Measurements from ENCODE around the gene RFNG.

Gene RFNG

DNA sequence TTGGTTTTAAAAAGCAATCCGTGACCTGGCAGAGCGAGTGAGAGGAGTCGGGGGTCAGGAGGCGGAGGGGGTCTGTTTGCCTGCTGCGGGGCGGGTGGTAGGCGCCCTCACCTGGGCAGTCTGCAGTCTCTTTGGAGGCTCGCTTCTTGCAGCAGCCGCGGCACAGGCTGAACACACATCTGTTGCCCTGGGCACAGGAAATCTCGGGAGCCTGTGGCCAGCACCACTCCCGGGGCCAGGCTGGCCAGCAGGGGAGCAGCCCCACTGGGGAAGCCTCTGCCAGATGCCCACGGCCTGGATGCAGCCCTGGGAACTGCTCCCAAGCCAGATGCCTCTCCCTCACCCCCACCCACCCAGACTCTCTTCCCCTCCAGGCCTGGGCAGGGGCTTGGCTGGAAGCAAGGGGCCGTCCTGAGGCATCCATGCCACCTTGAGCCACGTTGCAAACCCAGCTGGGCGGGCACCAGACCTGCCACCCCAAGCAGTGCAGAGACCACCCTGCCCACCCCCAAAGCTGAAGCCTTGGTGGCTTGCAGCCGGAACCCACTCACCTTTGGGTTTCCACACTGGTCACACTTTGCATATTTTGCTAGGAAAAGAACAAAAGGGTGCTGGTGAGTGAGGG is 6.7 kb upstream of the RFNG start:
- DNase-seq (ENCODE audit: low read depth) = no peak

DNA sequence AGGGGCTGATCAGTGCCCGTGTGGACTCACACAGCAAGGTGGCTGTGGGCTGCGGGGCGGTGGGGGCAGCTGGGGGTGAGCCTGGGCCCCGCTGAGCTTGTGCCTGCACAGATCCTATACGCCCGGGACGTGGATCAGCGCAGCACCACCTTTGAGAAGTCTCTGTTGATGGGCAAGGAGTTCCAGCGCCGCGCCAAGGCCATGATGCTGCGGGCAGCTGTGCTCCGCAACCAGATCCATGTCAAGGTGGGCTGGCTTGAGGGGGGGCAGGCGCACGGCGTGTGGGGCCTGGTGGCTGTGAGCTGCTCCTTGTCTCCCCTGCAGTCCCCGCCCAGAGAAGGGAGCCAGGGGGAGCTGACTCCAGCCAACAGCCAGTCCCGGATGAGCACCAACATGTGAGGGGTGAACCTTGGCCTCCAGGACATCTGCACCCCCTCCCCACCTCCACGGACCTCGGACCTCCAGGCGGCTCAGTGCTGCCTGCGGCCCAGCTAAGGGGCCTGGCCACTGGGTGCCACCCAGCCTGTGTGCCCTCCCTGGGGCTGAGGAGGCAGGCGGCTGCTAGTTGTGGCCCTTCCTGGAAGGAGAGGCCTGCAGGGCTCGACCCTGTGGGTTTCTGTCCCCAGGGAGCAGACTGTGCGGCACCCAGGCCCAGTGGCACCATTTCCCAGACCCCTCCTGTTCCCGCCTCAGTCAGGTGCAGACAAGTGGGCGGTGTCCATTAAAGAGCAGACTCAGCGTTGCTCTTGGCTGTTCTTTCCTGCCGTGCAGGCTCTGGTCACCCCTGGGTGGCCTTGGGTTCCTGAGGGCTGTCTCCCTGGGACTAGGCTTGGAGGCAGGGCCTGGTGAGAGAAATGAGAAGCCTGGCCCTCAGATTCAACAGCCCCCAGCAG is 5.4 kb upstream of the RFNG start:
- no peak for DNase-seq (ENCODE audit: low read depth)

DNA sequence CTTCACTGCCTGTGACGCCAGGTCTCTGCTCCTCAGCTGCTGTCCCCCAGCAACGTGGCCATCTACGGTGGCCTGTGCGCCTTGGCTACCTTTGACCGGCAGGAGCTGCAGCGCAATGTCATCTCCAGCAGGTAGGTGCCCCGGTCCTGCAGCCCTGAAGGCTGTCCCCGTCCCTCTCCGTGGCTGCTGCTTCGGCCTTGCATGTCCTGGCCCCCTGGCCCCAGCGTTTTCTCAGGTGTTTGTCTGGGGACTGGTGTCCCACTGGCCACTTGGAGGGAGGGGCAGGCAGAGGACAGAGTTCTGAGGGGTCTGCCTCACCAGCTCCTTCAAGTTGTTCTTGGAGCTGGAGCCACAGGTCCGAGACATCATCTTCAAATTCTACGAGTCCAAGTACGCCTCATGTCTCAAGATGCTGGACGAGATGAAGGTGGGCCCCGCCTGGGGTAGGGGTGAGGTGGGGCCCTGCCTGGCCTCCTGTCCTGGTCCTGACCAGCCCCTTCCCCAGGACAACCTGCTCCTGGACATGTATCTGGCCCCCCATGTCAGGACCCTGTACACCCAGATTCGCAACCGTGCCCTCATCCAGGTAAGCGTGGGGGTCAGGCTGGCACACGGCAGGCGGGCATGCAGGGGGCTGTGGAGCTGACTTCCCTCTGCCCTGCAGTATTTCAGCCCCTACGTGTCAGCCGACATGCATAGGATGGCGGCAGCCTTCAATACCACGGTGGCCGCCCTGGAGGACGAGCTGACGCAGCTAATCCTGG is 4.5 kb upstream of the RFNG start:
- no peak for DNase-seq (ENCODE audit: low read depth)

DNA sequence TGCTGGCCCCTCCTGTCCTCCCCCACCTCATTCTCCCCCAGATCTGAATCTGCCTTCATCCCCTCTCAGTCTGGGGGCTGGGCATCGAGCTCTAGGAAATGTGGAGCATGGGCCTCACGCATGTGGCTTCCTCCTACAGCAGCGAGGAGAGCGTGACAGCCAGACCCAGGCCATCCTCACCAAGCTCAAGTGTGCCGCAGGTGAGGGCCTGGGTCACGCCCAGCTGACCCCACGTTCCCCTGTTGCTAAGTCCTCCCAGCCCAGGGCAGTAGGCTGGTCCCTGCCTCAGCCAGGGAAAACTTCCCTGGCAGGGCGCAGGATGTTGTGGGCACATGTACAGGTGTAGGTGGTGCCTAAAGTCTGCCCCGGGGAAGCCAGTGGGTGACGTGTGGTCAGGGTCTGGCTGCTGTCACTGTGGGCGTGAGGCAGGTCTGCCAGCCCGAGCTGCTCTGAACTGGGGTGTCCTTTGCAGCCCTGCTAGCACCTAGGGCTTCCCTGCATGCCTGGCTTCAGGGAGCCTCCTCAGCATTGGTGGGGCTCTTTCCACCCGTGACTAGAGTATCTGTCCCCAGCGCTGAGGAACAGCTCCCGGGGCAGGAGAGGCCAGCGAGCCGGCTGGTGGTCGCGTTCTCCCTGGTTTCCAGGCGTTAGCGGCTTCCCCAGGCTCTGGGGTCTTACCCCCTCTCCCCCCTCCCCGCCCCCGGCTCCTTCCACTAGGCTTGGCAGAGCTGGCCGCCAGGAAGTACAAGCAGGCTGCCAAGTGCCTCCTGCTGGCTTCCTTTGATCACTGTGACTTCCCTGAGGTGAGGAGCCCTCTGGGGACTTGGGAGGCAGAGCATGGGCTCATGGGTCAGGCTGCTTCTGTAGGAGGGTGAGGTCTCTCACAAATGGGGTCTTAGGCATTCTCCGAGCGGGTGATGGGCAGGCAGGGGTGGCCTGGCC is 3.7 kb upstream of the RFNG start:
- no peak for DNase-seq (ENCODE audit: low read depth)

DNA sequence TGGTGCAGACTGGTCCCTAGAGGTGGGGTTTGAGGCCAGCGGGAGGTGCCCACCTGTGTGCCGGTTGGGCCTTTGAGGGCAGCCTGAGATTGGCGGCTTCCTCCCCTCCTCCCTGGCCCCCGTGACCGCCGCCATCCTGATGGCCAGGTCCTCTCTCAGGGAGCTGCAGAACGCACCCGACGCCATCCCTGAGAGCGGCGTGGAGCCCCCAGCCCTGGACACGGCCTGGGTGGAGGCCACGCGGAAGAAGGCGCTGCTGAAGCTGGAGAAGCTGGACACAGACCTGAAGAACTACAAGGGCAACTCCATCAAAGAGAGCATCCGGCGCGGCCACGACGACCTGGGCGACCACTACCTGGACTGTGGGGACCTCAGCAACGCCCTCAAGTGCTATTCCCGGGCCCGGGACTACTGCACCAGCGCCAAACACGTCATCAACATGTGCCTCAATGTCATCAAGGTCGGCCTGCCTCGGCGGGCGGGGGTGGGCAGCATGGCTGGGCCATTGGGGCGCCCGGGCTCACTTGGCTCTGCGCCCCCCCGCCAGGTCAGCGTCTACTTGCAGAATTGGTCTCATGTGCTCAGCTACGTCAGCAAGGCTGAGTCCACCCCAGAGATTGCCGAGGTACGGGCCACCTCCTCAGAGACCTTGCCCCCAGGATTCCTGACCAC is 2.9 kb upstream of the RFNG start:
- no peak for DNase-seq (ENCODE audit: low read depth)

DNA sequence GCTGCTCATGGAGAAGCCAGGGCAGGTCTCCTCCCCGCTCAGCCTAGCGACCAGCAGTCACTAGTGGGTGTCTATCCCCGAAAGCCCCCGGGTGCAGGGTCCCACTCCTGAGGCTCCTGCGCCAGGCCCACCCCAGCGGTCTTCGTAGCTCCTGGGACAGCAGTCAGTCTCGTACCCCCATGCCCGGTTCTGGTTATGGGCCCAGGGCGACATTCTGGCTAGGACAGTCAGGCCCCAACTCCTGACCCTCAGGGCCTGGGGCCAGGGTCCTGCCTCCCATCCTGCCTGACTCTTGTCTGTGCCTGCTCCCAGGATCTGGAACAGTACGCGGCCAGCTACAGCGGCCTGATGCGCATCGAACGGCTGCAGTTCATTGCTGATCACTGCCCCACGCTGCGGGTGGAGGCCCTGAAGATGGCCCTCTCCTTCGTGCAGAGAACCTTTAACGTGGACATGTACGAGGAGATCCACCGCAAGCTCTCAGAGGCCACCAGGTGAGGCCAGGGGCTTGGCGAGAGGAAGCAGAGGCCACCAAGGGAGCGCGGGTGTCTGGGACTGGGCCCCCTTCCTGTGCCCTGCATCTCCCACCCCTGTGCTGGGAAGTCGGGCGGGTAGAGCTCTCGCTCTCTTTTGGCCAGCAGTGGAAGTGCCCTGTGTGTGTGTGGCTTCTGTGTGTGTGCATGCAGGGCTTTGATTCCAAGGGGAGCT is 2.1 kb upstream of the RFNG start:
- DNase-seq (ENCODE audit: low read depth) = no peak

DNA sequence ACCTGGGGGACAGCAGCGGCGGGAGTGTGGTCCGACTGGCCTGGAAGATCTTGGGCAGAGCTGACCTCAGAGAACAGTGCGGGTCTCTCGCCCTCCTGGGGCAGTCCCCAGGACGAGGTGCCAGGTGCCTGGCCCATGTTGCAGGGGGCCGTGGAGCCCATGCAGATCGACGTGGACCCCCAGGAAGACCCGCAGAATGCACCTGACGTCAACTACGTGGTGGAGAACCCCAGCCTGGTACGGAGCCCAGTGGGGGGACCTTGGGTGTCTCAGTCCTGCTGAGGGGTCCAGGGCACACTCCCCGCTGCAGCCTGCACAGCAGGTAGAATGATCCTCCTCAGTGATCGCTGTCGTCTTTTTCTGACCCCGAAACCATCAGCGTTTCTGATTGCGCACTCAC is 1.5 kb upstream of the RFNG start:
- DNase-seq (ENCODE audit: low read depth) = no peak

DNA sequence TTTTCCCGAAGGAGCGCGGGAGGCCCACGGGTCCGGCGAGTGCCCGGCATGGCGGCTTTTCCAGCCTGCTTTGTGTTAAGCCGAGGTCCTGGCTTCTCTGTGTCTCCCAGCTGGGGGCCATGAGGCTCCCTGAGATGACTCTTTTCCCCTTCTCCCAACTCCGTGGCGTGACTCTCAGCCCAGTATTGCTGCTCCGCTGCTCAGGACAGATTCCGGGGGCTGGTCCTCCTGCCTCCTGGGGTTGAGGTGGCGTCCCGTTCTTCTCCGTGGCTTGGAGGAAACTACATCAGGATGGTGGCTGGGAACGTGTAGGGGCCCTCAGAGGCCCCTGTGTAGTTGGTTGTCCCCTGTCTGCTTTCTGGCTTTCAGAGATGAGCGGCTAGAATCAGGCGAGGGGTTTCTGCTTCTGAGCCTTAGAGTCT is 1.0 kb upstream of the RFNG start:
- no peak for DNase-seq (ENCODE audit: low read depth)

DNA sequence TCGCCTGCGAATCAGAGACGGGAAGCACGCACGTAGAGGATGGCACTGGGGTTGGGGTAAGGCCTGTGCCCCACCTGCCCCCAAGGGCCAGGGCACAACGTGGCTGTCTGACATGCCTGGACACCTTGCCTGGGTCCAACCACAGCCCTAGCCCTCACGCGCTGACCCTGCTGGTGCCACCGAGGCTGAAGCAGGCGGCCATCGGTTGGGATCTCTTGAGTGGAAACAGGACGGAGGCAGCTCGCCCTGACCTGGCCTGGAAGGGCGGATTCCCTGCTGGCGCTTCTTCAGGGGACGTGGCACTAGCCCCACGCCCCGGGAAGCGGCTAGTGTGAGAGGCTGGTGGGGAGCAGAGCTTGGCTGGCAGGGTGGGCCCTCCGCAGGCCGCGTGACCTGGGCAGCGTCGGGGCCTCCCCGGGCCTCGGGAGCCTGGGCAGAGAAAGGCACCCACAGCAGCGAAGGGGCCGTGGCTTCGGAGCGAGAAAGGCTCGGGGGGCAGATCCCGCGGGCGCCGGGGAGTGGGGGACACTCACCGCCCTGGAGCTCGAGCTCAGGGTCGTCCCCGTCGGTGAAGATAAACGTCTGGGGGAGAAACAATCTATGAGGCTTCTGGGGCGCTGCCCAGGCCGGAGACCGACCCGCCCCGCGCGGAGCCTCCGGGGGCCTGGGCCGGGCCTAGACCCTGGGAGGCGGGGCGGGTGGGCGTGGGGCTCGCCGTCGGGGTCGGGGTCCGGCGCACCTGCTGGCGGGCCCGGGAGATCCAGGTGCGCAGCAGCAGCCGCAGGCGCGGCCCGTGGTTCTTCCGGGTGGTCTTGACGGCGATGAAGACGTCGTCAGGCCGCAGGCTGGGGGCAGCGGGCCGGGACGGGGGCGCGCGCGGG is 610 bp downstream of the RFNG start:
- DNase-seq (ENCODE audit: low read depth) = no peak

DNA sequence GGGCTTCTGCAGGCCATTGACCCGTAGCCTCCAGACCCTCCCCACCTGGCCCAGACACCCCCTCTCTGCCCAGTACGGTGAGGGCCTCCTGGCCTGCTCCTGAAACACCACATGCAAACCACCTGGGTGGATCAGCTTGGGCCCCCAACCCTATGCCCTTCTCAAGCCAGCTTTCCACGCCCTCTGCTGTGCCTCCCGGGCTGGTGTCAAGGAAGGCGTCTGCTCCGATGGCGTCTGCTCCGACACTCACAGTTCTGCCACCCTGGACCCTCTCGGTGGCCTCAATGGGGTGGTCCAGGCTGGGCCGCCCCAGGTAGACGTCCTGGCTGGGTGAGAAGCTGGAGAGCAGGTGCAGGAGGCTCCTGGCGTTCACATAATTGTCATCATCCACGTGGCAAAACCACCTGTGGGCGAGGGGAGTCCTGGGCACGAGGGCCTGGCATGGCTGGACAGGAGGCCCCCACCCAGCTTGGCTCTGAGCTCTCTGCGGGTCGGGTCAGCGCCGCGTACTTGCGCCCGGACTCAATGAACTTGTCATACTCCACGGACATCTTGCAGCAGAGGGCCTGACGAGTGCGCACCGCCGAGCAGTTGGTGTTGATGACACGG is 1.4 kb downstream of the RFNG start:
- DNase-seq (ENCODE audit: low read depth) = no peak

DNA sequence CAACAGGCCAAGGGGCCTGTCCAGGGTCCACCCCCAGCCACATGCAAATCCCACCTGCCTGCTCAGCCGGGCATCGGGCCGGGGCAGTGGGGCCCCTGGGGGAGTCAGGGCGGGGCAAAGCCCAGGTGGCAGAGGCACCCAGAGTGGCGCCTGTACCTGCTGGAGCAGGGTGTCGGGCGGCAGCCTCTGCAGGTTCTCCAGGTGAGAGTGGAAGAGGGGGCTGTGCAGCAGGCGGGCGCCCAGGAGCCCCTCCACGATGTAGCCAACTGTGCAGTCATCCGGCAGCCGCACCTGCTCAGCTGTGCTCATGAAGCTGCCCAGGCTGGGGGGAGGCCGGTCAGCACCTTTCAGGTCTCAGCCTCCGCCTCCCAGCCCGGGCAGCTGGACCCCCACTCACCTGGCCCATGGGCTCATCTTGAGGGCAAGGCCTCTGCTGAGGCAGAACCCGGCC is 2.1 kb downstream of the RFNG start:
- no peak for DNase-seq (ENCODE audit: low read depth)

DNA sequence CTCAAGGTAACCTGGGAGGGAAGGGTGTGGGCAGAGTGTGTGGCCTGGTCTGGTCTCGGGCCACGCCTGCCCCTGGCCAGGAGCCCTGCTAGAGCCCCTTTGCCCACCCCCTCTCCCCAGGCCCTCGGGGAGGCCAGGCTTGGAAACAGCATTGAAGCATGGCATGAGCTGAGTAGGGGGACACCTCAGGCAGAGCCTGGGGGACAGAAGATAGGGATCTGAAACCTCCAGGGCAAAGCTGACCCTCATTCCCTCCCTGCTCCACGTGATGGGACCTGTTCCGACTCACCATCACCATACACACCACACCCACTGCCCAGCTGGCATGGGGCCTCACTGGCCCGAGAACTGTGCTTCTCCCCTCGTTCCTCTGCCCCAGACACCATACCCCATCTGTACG is 2.5 kb downstream of the RFNG start:
- DNase-seq (ENCODE audit: low read depth) = no peak

DNA sequence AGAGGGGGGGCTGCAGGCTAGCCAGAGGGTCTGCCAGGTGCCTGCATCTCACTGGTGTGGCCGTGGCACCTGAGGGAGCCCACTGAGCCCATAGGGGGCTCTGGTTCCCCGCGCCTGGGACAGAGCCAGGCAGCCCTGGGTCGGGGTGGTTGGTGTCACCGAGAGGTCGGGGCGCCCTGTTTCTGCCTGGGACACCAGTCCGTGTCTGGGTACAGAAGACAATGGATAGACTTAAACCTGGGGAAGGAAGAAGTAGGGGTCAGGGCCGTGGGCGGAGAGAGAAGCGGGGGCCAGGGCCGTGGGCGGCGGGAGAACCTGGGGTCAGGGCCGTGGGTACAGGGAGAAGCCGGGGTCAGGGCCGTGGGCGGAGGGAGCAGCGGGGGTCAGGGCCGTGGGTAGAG is 3.0 kb downstream of the RFNG start:
- no peak for DNase-seq (ENCODE audit: low read depth)

DNA sequence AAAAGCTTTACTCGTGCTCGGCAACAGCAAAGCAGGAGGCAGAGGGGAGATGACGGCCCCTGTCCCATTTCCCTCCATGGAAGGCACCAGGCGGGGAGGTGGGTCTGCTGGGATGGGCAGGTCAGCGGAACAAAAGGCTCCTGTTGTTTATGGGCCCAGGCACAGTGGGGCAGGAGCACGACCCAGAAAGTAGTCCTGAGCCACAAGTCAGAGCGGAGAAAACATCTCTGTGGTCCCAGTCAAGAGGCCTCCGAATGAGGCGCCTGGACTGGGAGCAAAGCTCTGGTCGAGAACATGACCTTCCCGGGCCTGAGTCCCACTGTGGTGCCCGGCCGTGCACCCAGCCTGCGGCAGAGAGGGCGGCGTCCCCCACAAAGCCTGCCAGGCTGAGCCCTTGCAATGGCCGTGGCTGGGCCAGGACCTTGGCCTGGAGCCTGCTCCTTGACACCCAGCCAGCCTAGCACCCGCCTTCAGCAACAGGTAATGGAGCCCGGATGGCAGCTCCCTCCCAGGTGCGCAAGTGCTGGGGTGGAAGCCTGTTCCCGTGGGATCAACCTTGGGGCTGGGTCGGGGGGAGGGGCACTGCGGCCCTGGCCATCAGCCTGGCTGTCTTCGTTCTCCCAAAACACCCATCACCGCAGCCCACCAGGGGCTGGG is 3.6 kb downstream of the RFNG start:
- no peak for DNase-seq (ENCODE audit: low read depth)

DNA sequence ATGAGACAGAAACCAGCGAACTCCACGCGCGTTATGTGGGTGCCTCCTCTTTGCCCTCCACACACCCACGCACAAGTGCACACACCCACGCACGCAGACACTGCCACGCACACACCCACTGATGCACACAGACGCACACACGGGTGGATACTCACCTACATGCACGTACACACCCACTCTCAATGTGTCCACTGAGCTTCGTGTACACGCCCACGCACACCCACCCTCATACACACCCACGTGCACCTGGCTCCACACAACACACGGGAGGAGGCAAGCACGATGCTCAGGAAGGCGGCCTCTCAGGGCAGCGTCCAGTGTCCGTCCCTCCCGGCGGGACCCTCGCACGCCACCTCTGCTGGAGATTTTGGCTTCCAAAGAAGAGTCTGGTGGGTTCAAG is 4.2 kb downstream of the RFNG start:
- no peak for DNase-seq (ENCODE audit: low read depth)

DNA sequence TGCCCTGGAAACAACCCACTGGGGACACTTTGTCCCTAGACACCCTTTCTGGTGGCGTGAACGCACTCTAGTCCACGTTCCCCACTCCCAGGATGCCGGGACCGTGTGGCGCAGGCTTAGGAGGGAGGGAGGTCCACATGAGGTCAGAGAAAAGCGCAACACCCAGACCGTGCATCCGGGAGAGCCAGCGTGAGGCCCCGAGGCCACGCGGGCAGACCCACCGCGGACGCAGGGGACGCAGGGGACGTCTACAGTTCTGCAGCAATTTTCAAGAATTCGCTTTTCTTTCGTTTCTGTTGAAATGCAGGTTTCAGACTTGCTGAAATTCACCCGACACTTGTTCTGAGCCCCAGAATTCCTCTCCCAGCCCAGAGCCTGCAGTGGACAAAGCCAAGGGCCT is 4.7 kb downstream of the RFNG start:
- no peak for DNase-seq (ENCODE audit: low read depth)

DNA sequence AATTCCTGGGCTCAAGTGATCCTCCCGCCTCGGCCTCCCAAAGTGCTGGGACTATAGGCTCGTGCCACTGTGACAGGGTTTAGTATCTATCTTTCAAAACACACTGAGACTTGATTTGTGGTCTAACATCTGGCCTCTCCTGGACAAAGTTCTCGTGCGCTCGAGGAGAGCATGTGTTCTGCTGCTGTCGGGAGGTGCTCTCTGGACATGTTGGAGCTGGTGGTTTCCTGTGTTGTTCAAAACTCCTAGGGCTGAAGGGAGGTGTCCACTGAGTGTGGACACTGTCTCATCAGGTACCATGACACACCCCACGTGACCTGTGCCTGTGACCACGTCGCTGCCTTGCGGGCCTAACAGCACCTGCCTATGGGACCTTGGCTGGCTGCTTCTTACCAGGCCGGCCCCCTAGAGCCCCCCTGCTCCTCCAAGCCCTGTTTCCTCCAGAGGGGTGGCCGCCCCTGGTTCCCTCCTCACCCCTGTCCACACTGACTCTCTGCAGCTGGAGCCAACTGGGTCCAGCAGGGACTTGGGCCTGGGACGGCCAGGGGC is 5.6 kb downstream of the RFNG start:
- no peak for DNase-seq (ENCODE audit: low read depth)

DNA sequence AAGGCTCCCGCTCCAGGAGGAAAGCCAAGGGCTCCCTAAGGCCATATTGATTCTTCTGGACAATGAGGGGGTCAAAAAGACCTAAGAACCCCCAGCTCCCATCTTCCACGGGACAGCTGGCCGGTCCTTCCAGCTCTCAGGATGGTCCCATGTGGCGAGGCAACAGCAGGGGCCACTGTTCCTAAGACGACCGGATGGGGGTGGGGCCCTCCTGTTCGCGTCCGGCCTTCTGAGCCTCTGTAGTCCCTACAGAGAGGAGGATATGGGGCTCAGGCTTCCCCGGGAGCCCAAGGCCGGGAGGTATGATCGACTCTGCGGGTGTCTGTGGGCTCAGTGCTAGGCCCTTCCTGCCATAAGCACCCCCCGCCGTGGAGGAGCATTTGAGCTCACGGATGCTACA is 8.1 kb downstream of the RFNG start:
- no peak for DNase-seq (ENCODE audit: low read depth)

Data from stimulated activated CD8-positive, alpha-beta memory T cell treated with anti-CD3 and anti-CD28 coated beads, Interleukin-15, amount 100 ng/mL, for 24 hours (primary cell).